ENCODE results near the gene DAO. TPM values are rescaled to one million over a fixed set of nuclear protein-coding genes. Genes with fewer than 3 reads are reported as not detected.
A peak's percentile ranks its signal among the peaks of the same experiment; 100 is the strongest.

Gene DAO
- total RNA-seq, 1 donor from 2014 or later, result not detected

- no peak for ATAC-seq
These were observed 4.1 kb upstream of the DAO start for GRCh38 chr12:108875682-108876361.

DNA sequence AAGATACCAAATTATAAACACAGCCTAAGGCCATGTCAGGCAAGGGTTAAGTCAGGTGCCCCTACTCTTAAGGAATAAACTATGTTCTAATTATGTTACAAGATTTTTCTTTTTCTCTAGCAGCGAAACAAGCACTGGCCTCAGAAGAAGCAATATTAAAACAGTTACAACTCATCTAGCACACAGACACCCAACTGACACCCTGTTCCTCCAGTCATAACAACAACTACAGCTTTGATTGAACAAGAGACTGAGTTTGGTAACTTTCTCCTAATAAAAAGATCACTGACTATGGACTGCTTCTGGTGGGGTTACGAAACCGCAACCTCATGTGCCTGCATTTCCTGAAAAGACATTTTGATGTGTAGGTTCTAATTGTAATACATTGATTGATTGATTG lies 3.3 kb upstream of the DAO start:
- ATAC-seq, result no peak

DNA sequence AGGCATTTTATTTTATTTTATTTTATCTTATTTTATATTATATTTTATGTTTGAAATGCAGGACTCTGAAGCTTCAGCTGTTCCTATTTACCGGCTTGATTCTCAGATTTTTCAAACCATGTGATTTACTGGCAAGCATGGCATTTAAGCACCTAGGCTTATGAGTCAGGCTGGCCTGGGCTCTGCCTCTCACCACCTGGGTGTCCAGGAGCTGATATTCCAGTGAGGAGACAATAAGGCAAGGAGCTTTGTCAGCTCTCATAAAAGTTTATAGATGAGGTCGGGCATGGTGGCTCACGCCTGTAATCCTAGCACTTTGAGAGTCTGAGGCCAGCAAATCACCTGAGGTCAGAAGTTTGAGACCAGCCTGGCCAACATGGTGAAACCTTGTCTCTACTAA lies 2.1 kb downstream of the DAO start:
- ATAC-seq, result peak; percentile 48

- ATAC-seq, result peak; percentile 66
These were observed 4.5 kb downstream of the DAO start for GRCh38 chr12:108884116-108885012.

DNA sequence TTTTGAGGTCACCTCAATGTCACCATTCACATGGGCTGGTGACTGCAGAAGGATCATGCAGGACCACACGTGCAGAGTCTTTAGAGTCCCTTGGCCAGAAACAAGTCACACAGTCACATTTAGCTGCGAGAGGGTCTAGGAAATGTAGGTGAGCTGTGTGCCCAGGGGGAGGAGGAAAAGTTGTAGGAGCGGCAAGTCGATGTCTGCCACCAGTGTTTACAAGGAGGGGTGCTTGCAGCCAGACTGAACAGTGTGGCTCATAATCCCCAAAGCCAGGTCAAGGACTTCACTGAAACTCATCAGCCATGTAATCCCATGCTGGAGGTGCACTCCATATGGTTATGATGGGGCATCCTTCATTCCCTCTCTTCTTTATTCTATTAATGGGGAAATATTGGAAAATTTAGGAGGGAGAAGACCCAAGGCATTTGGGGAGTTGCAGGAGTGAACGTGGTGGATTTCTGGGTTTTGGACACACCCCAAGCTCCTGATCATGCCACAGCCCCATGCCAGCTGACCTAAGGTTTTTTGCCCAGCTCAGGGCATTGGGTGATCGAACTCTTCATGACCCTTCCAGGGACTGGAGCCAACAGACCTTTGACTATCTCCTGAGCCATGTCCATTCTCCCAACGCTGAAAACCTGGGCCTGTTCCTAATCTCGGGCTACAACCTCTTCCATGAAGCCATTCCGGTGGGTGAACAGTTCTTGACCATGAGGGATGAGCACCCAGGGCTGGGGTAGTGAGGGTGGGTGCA lies 7.2 kb downstream of the DAO start:
- ATAC-seq, result no peak

GRCh38 chr12:108888031-108888430 lies 8.1 kb downstream of the DAO start:
- ATAC-seq, result no peak

DNA sequence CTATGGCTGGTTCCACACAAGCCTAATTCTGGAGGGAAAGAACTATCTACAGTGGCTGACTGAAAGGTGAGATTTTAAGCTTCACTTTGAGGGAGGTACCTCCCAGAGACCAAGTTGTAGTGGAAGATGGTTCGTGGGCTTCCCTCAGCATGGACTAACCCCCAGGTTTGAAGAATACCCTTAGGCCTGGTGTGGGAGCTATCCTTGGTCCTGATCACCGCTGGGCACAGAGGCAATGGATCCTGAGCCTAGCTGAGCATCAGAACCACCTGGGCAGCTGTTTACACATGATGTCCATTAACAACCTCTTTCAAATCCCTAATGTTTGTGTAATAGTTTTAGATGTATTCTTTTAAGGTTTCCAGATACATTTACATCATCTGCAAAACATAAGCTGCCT lies 10.3 kb downstream of the DAO start:
- ATAC-seq, result no peak

DNA sequence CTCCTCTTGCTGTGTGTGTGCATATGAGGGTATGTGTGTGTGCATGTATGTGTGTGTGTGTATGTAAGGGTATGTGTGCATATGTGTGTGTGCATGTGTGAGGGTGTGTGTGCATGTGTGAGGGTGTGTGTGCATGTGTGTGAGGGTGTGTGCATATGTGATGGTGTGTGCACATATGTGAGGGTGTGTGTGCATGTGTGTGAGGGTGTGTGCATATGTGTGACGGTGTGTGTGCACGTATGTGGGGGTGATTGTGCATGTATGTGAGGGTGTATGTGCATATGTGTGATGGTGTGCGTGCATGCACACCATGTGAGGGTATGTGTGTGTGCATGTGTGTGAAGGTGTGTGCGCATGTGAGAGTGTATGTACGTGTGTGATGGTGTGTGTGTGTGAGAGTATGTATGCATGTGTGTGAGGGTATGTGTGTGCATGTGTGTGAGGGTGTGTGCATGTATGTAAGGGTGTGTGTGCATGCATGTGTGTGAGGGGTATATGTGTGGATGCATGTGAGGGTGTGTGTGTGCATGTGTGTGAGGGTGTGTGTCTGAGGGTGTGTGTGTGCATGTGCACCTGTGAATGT lies 15.4 kb downstream of the DAO start:
- ATAC-seq, result peak; percentile 10

- no peak for ATAC-seq
These were observed 16.4 kb downstream of the DAO start for GRCh38 chr12:108896336-108896735.

- no peak for ATAC-seq
These were observed 16.9 kb downstream of the DAO start for GRCh38 chr12:108896817-108897216.

- no peak for ATAC-seq
These were observed 19.3 kb downstream of the DAO start for GRCh38 chr12:108899145-108899544.

- ATAC-seq, result no peak
These were observed 25.8 kb downstream of the DAO start for GRCh38 chr12:108905725-108906124.

GRCh38 chr12:108906971-108907370 lies 27.1 kb downstream of the DAO start:
- ATAC-seq, result no peak

DNA sequence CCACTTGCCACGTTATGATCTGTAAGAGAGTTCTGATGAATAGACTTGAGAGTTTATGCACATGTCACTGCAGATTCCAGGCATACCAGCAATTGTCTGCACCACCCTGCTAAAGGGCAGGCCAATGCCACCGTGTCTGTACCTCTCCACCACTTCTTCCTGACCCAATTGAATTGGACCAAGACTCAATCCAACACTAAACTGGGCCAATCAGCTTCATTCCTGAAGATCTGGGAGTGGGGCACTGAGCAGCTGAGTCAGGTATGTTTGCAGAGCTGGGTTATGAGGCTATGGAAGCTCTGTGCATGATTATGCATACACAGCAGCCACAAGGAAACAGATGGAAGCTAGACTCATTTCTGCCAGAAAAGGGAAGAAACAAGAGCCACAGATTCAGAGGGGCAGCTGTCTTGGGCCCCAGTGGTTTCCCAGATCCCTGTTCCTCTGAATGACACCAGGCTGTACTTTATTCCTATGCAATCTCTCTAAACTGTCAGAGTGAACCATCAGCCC lies 28.0 kb downstream of the DAO start:
- peak; percentile 43 for ATAC-seq

DNA sequence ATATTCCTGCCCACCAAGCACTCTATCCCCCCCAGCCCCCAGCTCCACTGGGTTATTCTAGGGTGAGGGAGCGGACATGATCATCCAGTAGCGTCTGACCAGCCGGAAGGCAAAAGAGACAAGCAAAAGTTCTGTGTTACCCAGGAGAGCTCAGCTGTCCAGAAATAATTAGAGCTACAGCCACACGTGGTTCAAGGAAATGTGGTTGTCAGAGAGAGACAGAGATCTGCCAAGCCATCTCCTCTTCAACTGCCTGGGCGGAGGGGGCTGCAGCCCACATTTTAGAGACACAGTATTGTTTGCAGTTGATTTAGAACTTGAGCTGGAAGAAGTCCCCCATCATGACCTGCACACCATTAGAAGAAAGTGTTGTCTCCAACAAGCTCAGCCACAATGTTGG lies 30.4 kb downstream of the DAO start:
- no peak for ATAC-seq

DNA sequence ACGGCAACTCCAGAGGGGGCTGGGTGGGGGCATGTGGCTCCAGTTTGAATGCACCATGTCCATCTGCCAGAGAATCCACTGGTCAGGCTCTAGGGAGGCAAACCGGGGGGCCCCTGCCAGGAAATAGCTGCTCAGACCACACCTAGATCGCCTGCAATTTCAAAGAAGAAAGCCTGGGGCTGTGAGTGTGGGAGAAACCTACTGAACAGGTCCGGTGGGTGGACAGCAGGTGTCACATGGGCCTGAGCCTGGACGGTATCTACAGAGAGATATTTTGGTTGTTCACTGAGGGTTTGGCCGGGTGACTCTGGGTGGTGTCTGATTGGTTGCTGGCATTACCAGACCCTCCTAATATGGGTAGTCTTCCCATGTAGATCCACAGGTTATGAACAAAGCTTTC lies 32.0 kb downstream of the DAO start:
- peak; percentile 74 for ATAC-seq

DNA sequence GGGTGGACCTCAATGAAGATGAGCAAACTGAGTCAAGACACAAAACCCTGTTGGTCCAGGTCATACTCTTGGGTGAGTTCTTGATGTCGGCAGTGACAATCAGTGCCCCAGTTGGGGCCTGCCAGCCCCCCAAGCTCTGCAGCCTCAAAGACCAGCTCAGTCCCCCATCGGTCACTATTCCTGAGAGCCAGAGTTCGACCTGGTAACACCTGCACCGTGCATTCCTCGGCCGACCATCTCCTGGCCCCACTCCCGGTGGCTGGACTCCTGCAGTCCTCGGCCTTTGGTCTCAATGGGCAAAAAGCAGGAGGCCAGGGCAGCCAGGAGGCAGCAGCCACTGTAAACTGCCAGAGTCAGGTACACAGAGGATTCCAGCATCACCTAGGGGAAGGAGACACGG lies 32.5 kb downstream of the DAO start:
- no peak for ATAC-seq

- no peak for ATAC-seq
These were observed 34.2 kb downstream of the DAO start for GRCh38 chr12:108914121-108914531.

GRCh38 chr12:108915632-108916133 lies 35.8 kb downstream of the DAO start:
- ATAC-seq, result no peak

GRCh38 chr12:108916336-108916735 lies 36.4 kb downstream of the DAO start:
- ATAC-seq, result no peak

DNA sequence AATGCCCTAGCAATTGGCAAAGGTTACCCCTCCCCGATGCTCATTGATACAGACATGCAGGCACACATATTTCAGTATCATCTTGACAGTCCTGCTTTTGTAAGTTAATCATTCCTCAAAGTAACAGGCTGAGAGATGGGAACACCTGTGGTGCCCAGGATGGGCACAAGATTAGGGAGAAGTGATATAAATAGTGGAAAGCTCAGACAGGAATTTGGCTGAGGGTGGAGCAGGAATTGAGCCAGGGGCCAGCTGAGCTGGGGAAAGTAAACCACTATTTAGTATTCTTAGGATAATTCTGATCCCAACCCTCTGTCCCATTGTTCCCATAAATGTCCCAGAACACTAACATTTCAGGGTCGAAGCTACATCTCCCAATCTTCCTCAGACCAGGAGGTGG lies 38.3 kb downstream of the DAO start:
- no peak for ATAC-seq

GRCh38 chr12:108918960-108919642 lies 39.2 kb downstream of the DAO start:
- ATAC-seq, result no peak

All from esophagus mucosa (tissue), 1 donor.